WTC11 (cell line): ENCODE results near the gene PRRG2. TPM values are rescaled to one million over a fixed set of nuclear protein-coding genes. Genes with fewer than 3 reads are reported as not detected.

Experiments used
- ATAC-seq: fragments of 200-7000 bp; cut with Tn5 transposase; 2 replicates; pipeline ENCODE4 v1.10.0; 2021; ENCODE audit warnings: mild to moderate bottlenecking, moderate library complexity
- CTCF ChIA-PET: fragments of 300-600 bp; sonication (Branson Sonifier 250); formaldehyde crosslinking; loops from one replicate; lab custom pipeline; 2021; ENCODE audit warnings: antibody characterized with exemption; lab: Charles Lee
- POLR2A ChIA-PET: fragments of 350-600 bp; sonication (Branson Sonifier 250); formaldehyde crosslinking; loops from one replicate; lab custom pipeline; 2021; ENCODE audit warnings: antibody characterized with exemption; lab: Charles Lee
- DNase-seq: peaks from one replicate; pipeline ENCODE4 v3.0.0; 2021; ENCODE audit warnings: low spot score
- H3K27ac Mint-ChIP-seq: 2 replicates; pipeline ENCODE4 v1.8.0; 2021; ENCODE audit warnings: mixed read lengths
- H3K27me3 Mint-ChIP-seq: 2 replicates; pipeline ENCODE4 v1.8.0; 2021; ENCODE audit warnings: low read depth, mild to moderate bottlenecking, moderate library complexity, mixed read lengths
- H3K36me3 Mint-ChIP-seq: 2 replicates; pipeline ENCODE4 v1.8.0; 2021; ENCODE audit warnings: mixed read lengths
- H3K4me1 Mint-ChIP-seq: 2 replicates; pipeline ENCODE4 v1.8.0; 2022; ENCODE audit warnings: mixed read lengths
- H3K4me3 Mint-ChIP-seq: 2 replicates; pipeline ENCODE4 v1.8.0; 2021; ENCODE audit warnings: mild to moderate bottlenecking, moderate library complexity, mixed read lengths
- H3K9me3 Mint-ChIP-seq: 2 replicates; pipeline ENCODE4 v1.8.0; 2021; ENCODE audit warnings: mixed read lengths
- ARID4B ChIP-seq: sonication (generic); formaldehyde crosslinking; IDR thresholded peaks from 2 replicates; pipeline ENCODE4 v1.8.0; 2023; ENCODE audit warnings: missing genetic modification reagents, mild to moderate bottlenecking, borderline replicate concordance
- ATF2 ChIP-seq: sonication (generic); formaldehyde crosslinking; IDR thresholded peaks from 2 replicates; pipeline ENCODE4 v1.8.1; 2022; ENCODE audit warnings: low read depth, missing genetic modification reagents, borderline replicate concordance
- CBFB ChIP-seq: sonication (generic); formaldehyde crosslinking; IDR thresholded peaks from 2 replicates; pipeline ENCODE4 v1.8.1; 2022; ENCODE audit warnings: mild to moderate bottlenecking, low read depth, missing genetic modification reagents
- CTCF ChIP-seq: fragments of 200-600 bp; IDR thresholded peaks from 2 replicates; pipeline ENCODE4 v1.8.0; 2022; ENCODE audit warnings: antibody characterized with exemption
- E2F5 ChIP-seq: sonication (generic); formaldehyde crosslinking; IDR thresholded peaks from 2 replicates; pipeline ENCODE4 v1.8.1; 2022; ENCODE audit warnings: mild to moderate bottlenecking, moderate library complexity, missing genetic modification reagents
- ELF4 ChIP-seq: sonication (generic); formaldehyde crosslinking; IDR thresholded peaks from 2 replicates; pipeline ENCODE4 v1.8.1; 2022; ENCODE audit warnings: low read depth, mild to moderate bottlenecking, moderate library complexity, missing genetic modification reagents
- MLX ChIP-seq: sonication (generic); formaldehyde crosslinking; IDR thresholded peaks from 2 replicates; pipeline ENCODE4 v1.8.1; 2023; ENCODE audit warnings: mild to moderate bottlenecking, missing genetic modification reagents, moderate library complexity
- NR1H2 ChIP-seq: sonication (generic); formaldehyde crosslinking; IDR thresholded peaks from 2 replicates; pipeline ENCODE4 v1.9.0; 2021; ENCODE audit warnings: mild to moderate bottlenecking, moderate library complexity, missing genetic modification reagents
- STAT6 ChIP-seq: sonication (generic); formaldehyde crosslinking; conservative IDR thresholded peaks from 2 replicates; pipeline ENCODE4 v1.8.1; 2023; ENCODE audit warnings: mild to moderate bottlenecking, low read depth, missing genetic modification reagents, moderate library complexity
- ZBTB43 ChIP-seq: sonication (generic); formaldehyde crosslinking; IDR thresholded peaks from 2 replicates; pipeline ENCODE4 v1.8.1; 2023; ENCODE audit warnings: mild to moderate bottlenecking, missing genetic modification reagents
- ZMAT4 ChIP-seq: fragments of 250-450 bp; sonication (Bioruptor Pico); IDR thresholded peaks from 2 replicates; pipeline ENCODE4 v1.9.0; 2021; ENCODE audit warnings: mild to moderate bottlenecking
- ZNF219 ChIP-seq: sonication (generic); formaldehyde crosslinking; IDR thresholded peaks from 2 replicates; pipeline ENCODE4 v1.8.0; 2023; ENCODE audit warnings: missing genetic modification reagents, mild to moderate bottlenecking, borderline replicate concordance
- ZNF281 ChIP-seq: sonication (generic); formaldehyde crosslinking; IDR thresholded peaks from 2 replicates; pipeline ENCODE4 v1.8.0; 2023; ENCODE audit warnings: mild to moderate bottlenecking, missing genetic modification reagents
- ZNF423 ChIP-seq: fragments of 250-450 bp; sonication (Bioruptor Pico); IDR thresholded peaks from 2 replicates; pipeline ENCODE4 v2.1.2; 2022; ENCODE audit warnings: mild to moderate bottlenecking, moderate library complexity
- ZSCAN18 ChIP-seq: fragments of 250-450 bp; sonication (Bioruptor Pico); IDR thresholded peaks from 2 replicates; pipeline ENCODE4 v2.1.2; 2022; ENCODE audit warnings: mild to moderate bottlenecking, moderate library complexity
- total RNA-seq: library from RNA; stranded (reverse); gene quantifications from 3 replicates; pipeline ENCODE4 v1.2.3, GENCODE V29; 2021

The PRRG2 gene
- total RNA-seq, 1 experiment from 2014 or later = 5.9 TPM

- Mint-ChIP-seq H3K36me3 (no peaks in the 10 kb centered on the region), H3K9me3 (no peaks in the 10 kb centered on the region), H3K4me3 (no peak overlapping the region), H3K27me3 (peaks cover 11% of the 10 kb centered on the region), H3K27ac (no peak overlapping the region)
- DNase-seq (no peak), ATAC-seq (no peak; the same call in 1 of the 2 replicates)
- ChIA-PET POLR2A (no interaction called here), CTCF (interaction anchor here (0.5 to 1.3 kb wide), 3 partner anchors 7 to 37 kb away, joined by 3 to 8 read pairs (median 3); partner anchors contain the start of gene RCN3)
- TF ChIP-seq ZNF219 (CRISPR knock-in tag) (no peak), CBFB (CRISPR knock-in tag) (no peak), ZSCAN18 (CRISPR knock-in tag) (no peak), ZNF423 (CRISPR knock-in tag) (no peak), ARID4B (CRISPR knock-in tag) (no peak), MLX (CRISPR knock-in tag) (no peak), STAT6 (CRISPR knock-in tag) (no peak), CTCF (no peak), ATF2 (CRISPR knock-in tag) (no peak), ZNF281 (no peak), E2F5 (CRISPR knock-in tag) (no peak), ZMAT4 (CRISPR knock-in tag) (no peak), ZBTB43 (no peak), NR1H2 (CRISPR knock-in tag) (no peak), ELF4 (CRISPR knock-in tag) (no peak)
- TF ChIP-seq, all 79 proteins: peak for 0
- H3K4me1 Mint-ChIP-seq = peaks cover 9% of the 10 kb centered on the region
These were observed 41.7 kb upstream of the PRRG2 start for GRCh38 chr19:49539192-49539952.
